GM21529 (cell line): ENCODE results near the gene ABR.

Experiments
- ATAC-seq: cut with Tn5 transposase; IDR thresholded peaks from one replicate; pipeline ENCODE4 v1.9.1; 2021; ENCODE audit not compliant: unreplicated experiment

Gene ABR

GRCh38 chr17:1179818-1180742, at the start of gene ABR:
ABR (minus strand) TSS chr17:1179981; CDS start chr17:1179727, 254 bp downstream.
- ATAC-seq: no peak

GRCh38 chr17:1229349-1229899, 49.6 kb upstream of the ABR start:
- peak; percentile 46 for ATAC-seq

- peak; percentile 16 for ATAC-seq
These were observed 49.1 kb upstream of the ABR start for GRCh38 chr17:1228781-1229348.

GRCh38 chr17:1227917-1228780, 48.4 kb upstream of the ABR start:
- ATAC-seq: peak; percentile 35

- no peak for ATAC-seq
These were observed 47.6 kb upstream of the ABR start for GRCh38 chr17:1227365-1227764.

GRCh38 chr17:1226308-1226707, 46.5 kb upstream of the ABR start:
- ATAC-seq: no peak

- ATAC-seq: no peak
These were observed 44.5 kb upstream of the ABR start for GRCh38 chr17:1224330-1224729.

- ATAC-seq: no peak
These were observed 43.9 kb upstream of the ABR start for GRCh38 chr17:1223662-1224061.

- ATAC-seq: no peak
These were observed 42.5 kb upstream of the ABR start for GRCh38 chr17:1222321-1222720.

GRCh38 chr17:1221209-1221608, 41.4 kb upstream of the ABR start:
- no peak for ATAC-seq

GRCh38 chr17:1220346-1220745, 40.6 kb upstream of the ABR start:
- no peak for ATAC-seq

GRCh38 chr17:1217089-1217385, 37.3 kb upstream of the ABR start:
- no peak for ATAC-seq

- peak; percentile 44 for ATAC-seq
These were observed 36.7 kb upstream of the ABR start for GRCh38 chr17:1216217-1217088.

GRCh38 chr17:1212946-1213345, 33.2 kb upstream of the ABR start:
- no peak for ATAC-seq

- ATAC-seq: no peak
These were observed 31.5 kb upstream of the ABR start for GRCh38 chr17:1211287-1211686.

- ATAC-seq: no peak
These were observed 29.2 kb upstream of the ABR start for GRCh38 chr17:1208966-1209365.

GRCh38 chr17:1206026-1206777, 26.4 kb upstream of the ABR start:
- ATAC-seq: no peak

- ATAC-seq: no peak
These were observed 24.1 kb upstream of the ABR start for GRCh38 chr17:1203967-1204291.

- ATAC-seq: no peak
These were observed 23.6 kb upstream of the ABR start for GRCh38 chr17:1203111-1203966.
